ENCODE results near the gene C3orf62. TPM values are rescaled to one million over a fixed set of nuclear protein-coding genes. Genes with fewer than 3 reads are reported as not detected.
A peak's percentile ranks its signal among the peaks of the same experiment; 100 is the strongest.
"Not testable (repeated sequence)": the region's sequence is repeated elsewhere in the genome, so short reads cannot be mapped to it uniquely, and the experiment has no call there.

C3orf62 gene
- polyA plus RNA-seq, 1 donor (not counting 4 experiments of a cell fraction or from before 2014, with no cell fraction given) = 5.2 TPM

DNA sequence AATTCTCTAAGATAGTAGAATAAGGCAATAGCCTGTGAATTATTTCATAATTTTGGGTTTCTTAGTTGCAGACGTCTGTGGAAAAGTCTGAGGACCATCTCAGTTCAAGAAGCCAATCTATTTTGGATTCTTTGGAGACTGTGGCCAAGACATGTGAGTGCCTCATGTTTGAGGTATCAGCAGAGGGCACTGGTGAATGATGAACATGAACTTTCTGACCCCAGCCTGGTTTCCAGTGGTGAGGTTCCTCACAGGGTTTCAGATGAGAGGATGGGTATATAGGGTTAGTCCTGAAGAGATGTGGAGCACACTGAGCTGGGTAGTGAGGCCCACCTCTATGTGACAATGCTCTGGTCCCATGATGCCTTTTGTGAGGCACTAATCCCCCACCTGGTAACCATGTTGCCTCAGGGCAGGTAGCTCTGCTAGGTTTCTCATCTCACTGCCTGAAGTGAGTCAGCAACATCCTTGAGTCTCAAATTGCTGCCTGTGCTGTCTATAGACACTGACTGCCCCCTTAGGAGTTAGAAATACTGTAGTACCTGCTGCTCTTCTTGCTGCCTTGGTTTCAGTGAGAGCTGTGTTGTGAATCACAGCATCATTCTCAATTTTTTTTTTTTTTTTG is 32.3 kb downstream of the C3orf62 start:
- Histone ChIP-seq H2AFZ (ENCODE audit: control insufficient read depth, low read length) (peak overlapping the region; percentile 44), H3K79me2 (ENCODE audit: control insufficient read depth, insufficient read depth, low read length) (no peaks in the 10 kb centered on the region), H3K36me3 (ENCODE audit: control insufficient read depth in 2 of 2, extremely low read depth in 1 of 2, insufficient read depth in 2 of 2, low read length in 2 of 2) (no peaks in the 10 kb centered on the region), H3K27me3 (ENCODE audit: control insufficient read depth, extremely low read depth, insufficient read depth, low read length) (no peaks in the 10 kb centered on the region), H4K20me1 (ENCODE audit: control insufficient read depth, extremely low read depth, insufficient read depth, low read length) (no peaks in the 10 kb centered on the region), H3K9me1 (ENCODE audit: control insufficient read depth, extremely low read depth, insufficient read depth, low read length) (no peaks in the 10 kb centered on the region), H3K4me2 (ENCODE audit: control insufficient read depth, extremely low read depth, insufficient read depth, low read depth, low read length) (peak overlapping the region; percentile 12), H3K9me3 (ENCODE audit: control insufficient read depth, low read depth, low read length) (no peaks in the 10 kb centered on the region), H3K27ac (ENCODE audit: control insufficient read depth, insufficient read depth, low read length) (peak overlapping the region; percentile 60), H3K4me1 (ENCODE audit: control insufficient read depth, extremely low read depth, insufficient read depth, low read length) (peaks cover 14% of the 10 kb centered on the region), H3K4me3 (ENCODE audit: control insufficient read depth in 2 of 3, extremely low read depth in 1 of 3, insufficient read depth in 2 of 3, low read depth in 1 of 3, low read length in 3 of 3) (no peak overlapping the region), H3K9ac (ENCODE audit: control insufficient read depth, extremely low read depth, insufficient read depth, low read length) (no peak overlapping the region)
- FAIRE-seq (peak; percentile 84), DNase-seq (ENCODE audit: low read depth, low spot score) (peak; percentile 58)
- dilution Hi-C loops (cut with MboI; ENCODE audit: extremely low pct_ligation_motif_present, low sequenced_read_pairs) = no loop called here
- TF ChIP-seq EZH2 (IDR thresholded peaks at IDR 0.05; ENCODE audit: low read length) = no peak
- TF ChIP-seq, protein P1, sequence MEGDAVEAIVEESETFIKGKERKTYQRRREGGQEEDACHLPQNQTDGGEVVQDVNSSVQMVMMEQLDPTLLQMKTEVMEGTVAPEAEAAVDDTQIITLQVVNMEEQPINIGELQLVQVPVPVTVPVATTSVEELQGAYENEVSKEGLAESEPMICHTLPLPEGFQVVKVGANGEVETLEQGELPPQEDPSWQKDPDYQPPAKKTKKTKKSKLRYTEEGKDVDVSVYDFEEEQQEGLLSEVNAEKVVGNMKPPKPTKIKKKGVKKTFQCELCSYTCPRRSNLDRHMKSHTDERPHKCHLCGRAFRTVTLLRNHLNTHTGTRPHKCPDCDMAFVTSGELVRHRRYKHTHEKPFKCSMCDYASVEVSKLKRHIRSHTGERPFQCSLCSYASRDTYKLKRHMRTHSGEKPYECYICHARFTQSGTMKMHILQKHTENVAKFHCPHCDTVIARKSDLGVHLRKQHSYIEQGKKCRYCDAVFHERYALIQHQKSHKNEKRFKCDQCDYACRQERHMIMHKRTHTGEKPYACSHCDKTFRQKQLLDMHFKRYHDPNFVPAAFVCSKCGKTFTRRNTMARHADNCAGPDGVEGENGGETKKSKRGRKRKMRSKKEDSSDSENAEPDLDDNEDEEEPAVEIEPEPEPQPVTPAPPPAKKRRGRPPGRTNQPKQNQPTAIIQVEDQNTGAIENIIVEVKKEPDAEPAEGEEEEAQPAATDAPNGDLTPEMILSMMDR (optimal IDR thresholded peaks at IDR 0.05 in 1 of 3, IDR thresholded peaks at IDR 0.05 in 1 of 3, conservative IDR thresholded peaks at IDR 0.05 in 1 of 3; ENCODE audit: extremely low read depth in 1 of 3, insufficient read depth in 2 of 3, low read length in 3 of 3) = peak in 1 of 3 experiments; percentile 35

DNA sequence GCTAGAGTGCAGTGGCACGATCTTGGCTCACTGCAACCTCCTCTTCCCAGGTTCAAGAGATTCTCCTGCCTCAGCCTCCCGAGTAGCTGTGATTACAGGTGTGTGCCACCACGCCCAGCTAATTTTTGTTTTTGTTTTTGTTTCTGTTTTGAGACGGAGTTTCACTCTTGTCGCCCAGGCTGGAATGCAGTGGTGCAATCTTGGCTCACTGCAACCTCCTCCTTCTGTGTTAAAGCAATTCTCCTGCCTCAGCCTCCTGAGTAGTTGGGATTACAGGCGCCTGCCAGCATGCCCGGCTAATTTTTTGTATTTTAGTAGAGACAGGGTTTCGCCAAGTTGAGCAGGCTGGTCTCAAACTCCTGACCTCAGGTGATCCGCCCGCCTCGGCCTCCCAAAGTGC is 36.9 kb downstream of the C3orf62 start:
- H3K4me2 ChIP-seq (ENCODE audit: control insufficient read depth, extremely low read depth, insufficient read depth, low read depth, low read length); H3K27me3 ChIP-seq (ENCODE audit: control insufficient read depth, extremely low read depth, insufficient read depth, low read length); H3K9me1 ChIP-seq (ENCODE audit: control insufficient read depth, extremely low read depth, insufficient read depth, low read length); H3K9ac ChIP-seq (ENCODE audit: control insufficient read depth, extremely low read depth, insufficient read depth, low read length); H3K9me3 ChIP-seq (ENCODE audit: control insufficient read depth, low read depth, low read length); H4K20me1 ChIP-seq (ENCODE audit: control insufficient read depth, extremely low read depth, insufficient read depth, low read length); H3K4me3 ChIP-seq (ENCODE audit: control insufficient read depth in 2 of 3, extremely low read depth in 1 of 3, insufficient read depth in 2 of 3, low read depth in 1 of 3, low read length in 3 of 3); H3K79me2 ChIP-seq (ENCODE audit: control insufficient read depth, insufficient read depth, low read length); H3K27ac ChIP-seq (ENCODE audit: control insufficient read depth, insufficient read depth, low read length); H2AFZ ChIP-seq (ENCODE audit: control insufficient read depth, low read length); H3K36me3 ChIP-seq (ENCODE audit: control insufficient read depth in 2 of 2, extremely low read depth in 1 of 2, insufficient read depth in 2 of 2, low read length in 2 of 2); dilution Hi-C loops (cut with MboI; ENCODE audit: extremely low pct_ligation_motif_present, low sequenced_read_pairs); DNase-seq (ENCODE audit: low read depth, low spot score); FAIRE-seq: not testable (repeated sequence)
- H3K4me1 ChIP-seq (ENCODE audit: control insufficient read depth, extremely low read depth, insufficient read depth, low read length) = peaks cover 21% of the 10 kb centered on the region
